HG03460 (cell line): ENCODE measurements around the gene MEGF6.

ENCODE experiments used
- ATAC-seq: cut with Tn5 transposase; IDR thresholded peaks from one replicate; pipeline ENCODE4 v1.9.1; 2021; ENCODE audit not compliant: unreplicated experiment

Gene MEGF6

DNA sequence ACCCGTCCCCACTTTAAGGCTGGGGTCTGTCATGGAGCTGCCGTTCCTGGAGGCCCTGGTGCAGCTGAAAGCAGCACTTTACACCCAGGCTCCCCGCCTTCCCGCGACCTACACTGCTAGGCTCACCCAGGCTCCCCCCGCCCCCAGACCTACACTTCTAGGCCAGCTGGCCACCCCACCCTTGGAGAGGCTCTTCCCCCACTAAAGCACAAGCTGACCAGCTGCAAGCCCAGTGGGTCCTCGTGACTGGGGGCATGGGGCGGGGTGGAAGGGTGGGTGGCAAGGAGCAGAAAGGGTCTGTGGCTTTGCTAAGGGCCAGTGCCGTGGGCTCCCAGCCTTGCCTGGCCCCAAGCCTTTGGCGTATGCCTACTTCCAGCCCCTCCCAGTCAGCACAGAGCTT, 166.6 kb downstream of the MEGF6 start:
- ATAC-seq, result no peak

DNA sequence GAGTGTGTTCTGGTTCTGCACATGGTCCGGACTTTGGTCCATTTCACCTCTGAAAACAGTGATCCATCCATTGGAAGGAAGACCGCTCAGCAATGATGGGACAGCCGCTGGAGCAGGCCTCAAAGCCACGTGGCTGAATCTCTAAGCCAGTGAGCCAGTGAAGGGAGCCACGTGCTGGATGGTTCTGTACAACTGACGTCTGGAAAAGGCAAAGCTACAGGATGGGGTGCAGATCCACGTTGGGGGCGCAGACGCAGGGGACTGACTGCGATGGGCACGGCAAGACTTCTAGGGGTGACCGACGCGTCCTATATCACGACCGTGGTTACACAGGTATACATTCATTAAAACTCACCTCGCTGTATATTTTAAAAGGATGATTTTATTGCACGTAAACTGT, 167.0 kb downstream of the MEGF6 start:
- ATAC-seq, result no peak

DNA sequence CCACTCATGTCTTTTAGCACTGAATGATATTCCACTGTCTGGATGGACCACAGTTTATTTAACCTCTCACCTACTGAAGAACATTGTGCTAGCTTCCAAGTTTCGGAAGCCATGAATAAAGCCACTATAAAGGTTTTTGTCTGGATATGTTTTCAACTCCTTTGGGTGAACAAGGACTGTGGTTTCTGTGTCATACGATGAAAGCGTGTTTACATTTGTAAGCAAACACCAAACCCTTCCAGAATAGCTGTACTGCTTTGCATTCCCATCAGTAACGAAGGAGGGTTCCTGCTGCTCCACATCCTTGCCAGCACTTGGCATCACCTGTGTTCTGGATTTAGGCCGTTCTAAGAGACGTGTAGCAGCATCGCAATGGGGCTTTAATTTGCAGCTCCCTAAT, 167.5 kb downstream of the MEGF6 start:
- no peak for ATAC-seq

DNA sequence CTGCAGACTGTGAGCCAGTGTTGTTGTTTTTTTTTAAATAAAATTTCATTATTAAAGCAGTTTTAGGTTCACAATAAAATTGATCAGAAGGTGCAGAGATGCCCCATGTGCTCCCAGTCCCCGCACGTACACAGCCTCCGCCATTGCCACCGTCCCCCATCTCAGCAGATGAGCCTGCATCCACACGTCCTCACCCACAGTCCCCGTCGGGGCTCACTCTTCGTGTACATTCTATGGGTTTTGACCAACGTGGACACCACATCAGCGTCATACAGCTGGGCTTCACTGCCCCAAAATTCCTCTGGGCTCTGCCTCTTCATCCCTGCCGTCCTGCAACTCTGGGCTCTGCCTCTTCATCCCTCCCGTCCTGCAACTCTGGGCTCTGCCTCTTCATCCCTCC, 168.4 kb downstream of the MEGF6 start:
- ATAC-seq, result no peak

DNA sequence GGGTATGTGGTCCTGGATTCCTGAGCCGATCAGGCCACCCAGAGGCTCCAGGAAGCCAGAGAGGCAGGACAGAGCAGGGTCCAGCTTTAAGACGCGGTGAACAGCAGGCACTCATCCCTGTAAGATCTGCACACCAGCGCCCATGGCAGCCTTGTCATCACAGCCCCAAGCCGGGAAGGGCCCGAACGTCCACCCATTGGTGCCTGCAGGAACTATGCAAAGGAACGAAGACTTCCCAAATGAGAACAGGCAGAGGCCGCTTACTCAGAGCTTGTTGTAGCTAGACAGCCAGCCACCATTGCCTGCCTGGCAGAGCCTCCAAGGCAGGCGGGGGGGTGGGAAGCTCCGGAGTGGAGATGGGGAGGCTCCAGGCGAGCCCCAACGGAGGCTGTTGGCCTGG, 169.0 kb downstream of the MEGF6 start:
- no peak for ATAC-seq

DNA sequence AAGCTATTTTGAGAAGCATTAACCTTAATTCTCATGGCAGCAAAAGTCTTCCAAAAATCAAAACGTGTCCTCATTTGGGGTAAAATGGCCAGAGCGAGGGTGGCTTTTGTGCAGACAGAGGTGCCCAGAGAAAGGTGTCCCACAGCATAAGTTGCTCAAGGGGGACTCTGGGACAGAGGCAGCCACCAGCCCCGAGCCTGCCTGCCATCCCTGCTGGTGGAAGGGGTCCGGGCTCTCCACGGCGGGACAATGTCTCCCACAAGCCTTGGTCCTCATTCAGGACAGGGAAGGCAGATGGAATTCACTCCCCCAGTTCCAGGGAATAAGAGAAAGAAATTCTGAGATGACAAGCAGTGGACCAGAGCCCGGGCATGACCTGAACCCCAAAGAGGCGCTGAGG, 169.4 kb downstream of the MEGF6 start:
- ATAC-seq, result no peak

DNA sequence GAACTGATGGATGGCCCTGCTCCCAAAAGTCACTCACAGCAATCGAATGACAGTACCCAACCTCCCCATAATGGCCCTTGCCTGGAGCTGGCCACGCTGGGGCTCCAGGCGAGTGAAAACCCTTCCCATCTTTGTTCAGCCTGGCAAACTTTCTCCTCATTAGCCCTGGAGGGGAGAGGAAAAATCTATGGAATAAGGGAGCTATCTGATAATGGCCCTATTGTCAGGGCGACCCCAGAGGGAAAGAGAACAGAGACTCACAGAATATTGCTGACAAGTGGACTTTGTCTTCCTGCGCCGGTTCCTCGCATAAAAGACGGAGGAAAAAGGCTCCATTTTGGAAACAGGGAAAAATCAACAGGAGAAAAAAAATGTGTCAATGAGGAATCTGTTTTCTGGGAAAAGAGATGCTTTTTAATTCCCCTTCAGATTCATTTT, 169.9 kb downstream of the MEGF6 start:
- no peak for ATAC-seq

DNA sequence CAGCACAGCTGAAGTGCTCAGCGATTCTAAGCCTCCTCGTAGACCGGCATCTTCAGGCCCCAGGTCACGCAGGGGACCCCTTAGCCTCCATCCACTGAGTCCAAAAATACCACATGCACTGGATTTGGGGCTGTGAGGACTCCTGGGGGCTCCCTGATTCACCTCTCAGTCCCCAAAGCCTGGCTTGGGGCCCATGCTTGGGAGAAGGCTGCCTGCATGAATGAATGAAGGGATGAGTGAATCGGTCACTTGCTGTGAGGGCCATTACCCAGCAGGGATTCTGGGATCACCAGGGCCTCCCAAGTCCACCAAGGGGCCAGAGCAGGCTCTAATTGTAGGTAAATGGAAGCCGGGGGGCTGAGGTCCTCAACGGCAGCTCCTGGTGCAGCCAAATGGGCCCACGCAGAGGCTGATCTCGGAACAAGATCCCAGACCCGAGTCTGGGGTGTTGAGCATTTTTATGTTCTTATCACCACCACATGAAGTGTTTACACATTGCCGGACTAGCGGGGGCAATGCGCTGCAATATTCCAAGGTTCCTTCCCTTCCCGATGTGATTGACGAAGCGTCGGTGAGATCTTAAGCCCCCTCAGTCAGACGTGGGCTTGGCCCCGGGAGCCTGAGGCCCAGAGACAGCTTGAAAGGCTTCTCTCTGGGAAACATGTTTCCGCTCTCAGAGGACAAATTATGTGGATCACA, 170.4 kb downstream of the MEGF6 start:
- no peak for ATAC-seq

DNA sequence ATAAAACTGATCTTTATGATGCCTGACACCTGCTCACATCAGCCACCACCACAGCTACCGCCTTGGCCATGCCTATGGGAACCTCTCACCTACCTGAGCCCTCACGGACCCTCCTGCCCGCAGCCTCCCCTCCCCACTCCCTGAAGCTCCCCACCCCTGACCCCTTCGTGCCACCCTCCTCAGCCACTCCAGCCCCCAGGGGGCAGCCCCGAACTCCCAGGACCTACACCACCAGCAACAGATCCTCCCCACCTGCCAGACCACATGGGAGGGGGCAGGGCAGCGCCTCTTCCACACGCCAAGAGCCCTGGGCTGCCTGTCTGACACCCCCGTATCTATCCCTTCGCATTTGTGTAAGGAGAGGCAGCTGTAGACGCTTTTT, 171.0 kb downstream of the MEGF6 start:
- ATAC-seq, result no peak
